ENCODE measurements around the gene CERS4. TPM values are rescaled to one million over a fixed set of nuclear protein-coding genes. Genes with fewer than 3 reads are reported as not detected.

Gene CERS4
- total and polyA plus RNA-seq, 2 of the 8 experiments (the other 6 are each of a cell fraction or from before 2014, with no cell fraction given): 88.2 to 179 TPM

DNA sequence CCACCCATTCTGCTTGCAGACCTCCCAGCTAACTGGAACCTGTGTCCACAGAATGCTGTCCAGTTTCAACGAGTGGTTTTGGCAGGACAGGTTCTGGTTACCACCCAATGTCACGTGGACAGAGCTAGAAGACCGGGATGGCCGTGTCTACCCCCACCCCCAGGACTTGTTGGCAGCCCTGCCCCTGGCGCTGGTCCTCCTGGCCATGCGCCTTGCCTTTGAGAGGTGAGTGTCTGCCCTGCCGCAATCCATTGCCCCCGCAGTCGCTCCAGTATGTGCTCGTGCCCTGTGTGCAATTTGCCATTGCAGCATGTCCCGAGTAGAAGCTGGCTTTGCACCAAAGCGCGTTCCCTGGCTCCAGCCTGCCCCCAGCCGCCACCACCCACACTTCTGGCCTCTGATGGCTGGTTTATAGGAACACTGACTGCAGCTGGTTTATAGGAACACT, 41.9 kb downstream of the CERS4 start:
- H2BK15ac ChIP-seq (ENCODE audit: low read length): no peak overlapping the region
- H4K5ac ChIP-seq (ENCODE audit: insufficient read length, low read depth, low read length): no peak overlapping the region
- H2BK5ac ChIP-seq (ENCODE audit: low read depth, low read length): no peak overlapping the region
- H2BK20ac ChIP-seq (ENCODE audit: low read length): no peak overlapping the region
- H2BK12ac ChIP-seq (ENCODE audit: low read depth, low read length): no peak overlapping the region
- no peak overlapping the region for H4K91ac ChIP-seq (replicated peaks; ENCODE audit: insufficient read length, low read length)
- no peaks in the 10 kb centered on the region for H3K9me3 ChIP-seq (ENCODE audit: insufficient read depth in 2 of 2, low read depth in 1 of 2, low read length in 1 of 2)
- CTCF ChIA-PET (ENCODE audit: partially characterized antibody): interaction anchor here (0.9 to 3.6 kb wide), 13 partner anchors 8 to 280 kb away, joined by 3 to 25 read pairs (median 6); no protein-coding TSS in a partner anchor
- H4K20me1 ChIP-seq (replicated peaks in 1 of 2; ENCODE audit: control insufficient read depth in 1 of 2, insufficient read depth in 2 of 2, low read length in 2 of 2): peaks cover under 1 to 19% of the 10 kb centered on the region in 2 experiments
- H3K79me2 ChIP-seq (ENCODE audit: control insufficient read depth in 1 of 2, insufficient read depth in 2 of 2, low read length in 2 of 2): peaks cover 0 to 4% of the 10 kb centered on the region in 2 experiments; a peak in 1 of 4 replicates
- H3K23me2 ChIP-seq (ENCODE audit: low read depth, low read length): peaks cover 11% of the 10 kb centered on the region
- H3K4me3 ChIP-seq (ENCODE audit: extremely low read depth in 1 of 4, insufficient read depth in 2 of 4, low read depth in 3 of 4, low read length in 4 of 4): no peak overlapping the region
- H3K4me1 ChIP-seq (replicated peaks in 1 of 4; ENCODE audit: control insufficient read depth in 3 of 4, insufficient read depth in 4 of 4, low read length in 3 of 4): peaks cover 0 to 2% (median 0%) of the 10 kb centered on the region in 4 experiments; a peak in 1 of 7 replicates
- no peak overlapping the region for H2BK120ac ChIP-seq (replicated peaks; ENCODE audit: low read depth, low read length)
- H3K4me2 ChIP-seq (ENCODE audit: insufficient read depth in 1 of 2, low read depth in 2 of 2, low read length in 2 of 2): no peak overlapping the region
- H3K14ac ChIP-seq (ENCODE audit: insufficient read length): no peak overlapping the region
- H3K18ac ChIP-seq (ENCODE audit: extremely low read depth, low read length): no peak overlapping the region
- H4K8ac ChIP-seq (ENCODE audit: extremely low read depth, insufficient read depth, low read length): no peak overlapping the region
- no peak overlapping the region for H3K56ac ChIP-seq (replicated peaks; ENCODE audit: insufficient read length, low read depth, low read length)
- H2AFZ ChIP-seq (ENCODE audit: low read length): no peak overlapping the region
- no peak overlapping the region for H3K23ac ChIP-seq (ENCODE audit: insufficient read length)
- H3K79me1 ChIP-seq (ENCODE audit: low read depth, low read length): no peaks in the 10 kb centered on the region; the same call in 1 of the 2 replicates
- FAIRE-seq: no peak
- H3K4ac ChIP-seq (replicated peaks; ENCODE audit: insufficient read length, low read depth, low read length): no peak overlapping the region
- H3K27me3 ChIP-seq (replicated peaks in 1 of 4; ENCODE audit: control insufficient read depth in 3 of 4, extremely low read depth in 1 of 4, insufficient read depth in 3 of 4, low read length in 3 of 4): no peaks in the 10 kb centered on the region
- H3K9ac ChIP-seq (replicated peaks in 1 of 4; ENCODE audit: extremely low read depth in 1 of 4, low read depth in 3 of 4, low read length in 3 of 4): no peak overlapping the region
- H3K36me3 ChIP-seq (ENCODE audit: control insufficient read depth in 2 of 4, insufficient read depth in 4 of 4, low read length in 3 of 4): peaks cover 1 to 12% (median 8%) of the 10 kb centered on the region in 4 experiments; a peak in 6 of 8 replicates
- DNase-seq (ENCODE audit: low read depth in 1 of 2, low spot score in 2 of 2): no peak
- no peak overlapping the region for H3K27ac ChIP-seq (ENCODE audit: low read depth, low read length)
- H2AK5ac ChIP-seq (ENCODE audit: low read depth, low read length): no peak overlapping the region
- WGBS, 2 experiments (ENCODE audit: extremely low coverage in 1 of 2, insufficient coverage in 1 of 2, insufficient read length in 1 of 2, insufficient replicate concordance in 2 of 2, low coverage in 1 of 2, low lambda C conversion rate in 2 of 2, missing lambda C conversion rate in 1 of 2): 94% methylated on average over 14 of the region's 14 CpGs; no CpG with 5 or more reads in 1 of the 2 experiments
- POLR2A ChIA-PET (ENCODE audit: partially characterized antibody): interaction anchor here (0.6 to 2.9 kb wide), 6 partner anchors 8 to 307 kb away, joined by 3 to 15 read pairs (median 6); no protein-coding TSS in a partner anchor
- TF ChIP-seq BACH1 (IDR thresholded peaks at IDR 0.05; ENCODE audit: low read length): no peak
- no peak for TF ChIP-seq ASH2L (IDR thresholded peaks at IDR 0.05; ENCODE audit: low read length)
- TF ChIP-seq POLR2A (IDR thresholded peaks at IDR 0.05; ENCODE audit: control extremely low read depth in 1 of 2, low read depth in 2 of 2, low read length in 2 of 2): no peak
- TF ChIP-seq, protein P1, sequence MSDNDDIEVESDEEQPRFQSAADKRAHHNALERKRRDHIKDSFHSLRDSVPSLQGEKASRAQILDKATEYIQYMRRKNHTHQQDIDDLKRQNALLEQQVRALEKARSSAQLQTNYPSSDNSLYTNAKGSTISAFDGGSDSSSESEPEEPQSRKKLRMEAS (IDR thresholded peaks at IDR 0.05): no peak
- no peak for TF ChIP-seq TBP (IDR thresholded peaks at IDR 0.05; ENCODE audit: low read depth, low read length)
- TF ChIP-seq, protein P2, sequence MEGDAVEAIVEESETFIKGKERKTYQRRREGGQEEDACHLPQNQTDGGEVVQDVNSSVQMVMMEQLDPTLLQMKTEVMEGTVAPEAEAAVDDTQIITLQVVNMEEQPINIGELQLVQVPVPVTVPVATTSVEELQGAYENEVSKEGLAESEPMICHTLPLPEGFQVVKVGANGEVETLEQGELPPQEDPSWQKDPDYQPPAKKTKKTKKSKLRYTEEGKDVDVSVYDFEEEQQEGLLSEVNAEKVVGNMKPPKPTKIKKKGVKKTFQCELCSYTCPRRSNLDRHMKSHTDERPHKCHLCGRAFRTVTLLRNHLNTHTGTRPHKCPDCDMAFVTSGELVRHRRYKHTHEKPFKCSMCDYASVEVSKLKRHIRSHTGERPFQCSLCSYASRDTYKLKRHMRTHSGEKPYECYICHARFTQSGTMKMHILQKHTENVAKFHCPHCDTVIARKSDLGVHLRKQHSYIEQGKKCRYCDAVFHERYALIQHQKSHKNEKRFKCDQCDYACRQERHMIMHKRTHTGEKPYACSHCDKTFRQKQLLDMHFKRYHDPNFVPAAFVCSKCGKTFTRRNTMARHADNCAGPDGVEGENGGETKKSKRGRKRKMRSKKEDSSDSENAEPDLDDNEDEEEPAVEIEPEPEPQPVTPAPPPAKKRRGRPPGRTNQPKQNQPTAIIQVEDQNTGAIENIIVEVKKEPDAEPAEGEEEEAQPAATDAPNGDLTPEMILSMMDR (IDR thresholded peaks at IDR 0.05; ENCODE audit: control extremely low read depth in 1 of 3, insufficient read depth in 1 of 3, low read depth in 1 of 3, low read length in 3 of 3): no peak
- no peak for TF ChIP-seq HDAC6 (IDR thresholded peaks at IDR 0.05; ENCODE audit: low read depth, low read length)
- no peak for TF ChIP-seq CBX5 (IDR thresholded peaks at IDR 0.05; ENCODE audit: low read depth, low read length)
- TF ChIP-seq YY1 (IDR thresholded peaks at IDR 0.05; ENCODE audit: low read depth, low read length): no peak
- TF ChIP-seq KDM1A (IDR thresholded peaks at IDR 0.05; ENCODE audit: borderline replicate concordance, low read length): no peak
- no peak for TF ChIP-seq KDM4A (IDR thresholded peaks at IDR 0.05; ENCODE audit: low read depth, low read length, severe bottlenecking)
